CD14-positive monocyte (primary cell): ENCODE measurements around the gene CSMD2. TPM values are rescaled to one million over a fixed set of nuclear protein-coding genes. Genes with fewer than 3 reads are reported as not detected.

Experiments used
- DNase-seq, 3 donors: peaks; one replicate each; pipeline ENCODE4 v3.0.0-alpha.2; 2011 to 2022
- H2AFZ ChIP-seq: 2 replicates; pipeline ENCODE4 v1.6.0; 2012; ENCODE audit warnings: mild to moderate bottlenecking, low read depth, low read length, inconsistent platforms; ENCODE audit not compliant: insufficient read depth, poor library complexity, severe bottlenecking
- H3K27ac ChIP-seq, 2 donors: 1 replicate in 1 of 2; 2 replicates in 1 of 2; pipeline ENCODE4 v1.5.1; 2012 to 2013; ENCODE audit warnings: low read length in 2 of 2, control low read depth in 1 of 2, inconsistent platforms in 1 of 2, low read depth in 1 of 2, mild to moderate bottlenecking in 1 of 2
- H3K27me3 ChIP-seq, 2 donors: one replicate each; pipeline versions ENCODE4 v1.6.0 to v1.6.1; 2011 to 2013; ENCODE audit warnings: low read length in 2 of 2; ENCODE audit not compliant: control insufficient read depth in 2 of 2, insufficient read depth in 2 of 2
- H3K36me3 ChIP-seq, 2 donors: replicated peaks in 1 of 2; 1 replicate in 1 of 2; 2 replicates in 1 of 2; pipeline versions ENCODE4 v1.5.1 to v1.6.1; 2012 to 2013; ENCODE audit warnings: low read length in 2 of 2, control low read depth in 1 of 2, inconsistent platforms in 1 of 2, mild to moderate bottlenecking in 1 of 2; ENCODE audit not compliant: insufficient read depth in 2 of 2, control insufficient read depth in 1 of 2
- H3K4me1 ChIP-seq, 2 donors: 1 replicate in 1 of 2; 2 replicates in 1 of 2; pipeline versions ENCODE4 v1.5.1 to v1.6.1; 2012 to 2013; ENCODE audit warnings: low read length in 2 of 2, control low read depth in 1 of 2, inconsistent platforms in 1 of 2, mild to moderate bottlenecking in 1 of 2, moderate library complexity in 1 of 2; ENCODE audit not compliant: insufficient read depth in 2 of 2, control insufficient read depth in 1 of 2
- H3K4me2 ChIP-seq: replicated peaks from 2 replicates; pipeline ENCODE3; 2012; ENCODE audit warnings: low read length, moderate library complexity, mild to moderate bottlenecking; ENCODE audit not compliant: poor library complexity, severe bottlenecking; ENCODE audit errors: extremely low read depth
- H3K4me3 ChIP-seq, 3 experiments: fragments of 200-600 bp in 1 of 3; sonication (generic) in 1 of 3; replicated peaks in 1 of 3; 1 replicate in 2 of 3; 2 replicates in 1 of 3; pipeline ENCODE4 v1.5.1; 2011 to 2013; ENCODE audit warnings: low read length in 3 of 3, mild to moderate bottlenecking in 3 of 3, control low read depth in 2 of 3, low read depth in 2 of 3, inconsistent platforms in 1 of 3, moderate library complexity in 1 of 3
- H3K79me2 ChIP-seq: 2 replicates; pipeline ENCODE4 v1.6.0; 2012; ENCODE audit warnings: mild to moderate bottlenecking, control low read depth, inconsistent platforms, low read length, moderate library complexity; ENCODE audit not compliant: insufficient read depth
- H3K9ac ChIP-seq: 2 replicates; pipeline ENCODE4 v1.6.0; 2017; ENCODE audit warnings: low read length, mild to moderate bottlenecking; ENCODE audit not compliant: insufficient read depth, poor library complexity, severe bottlenecking
- H3K9me3 ChIP-seq, 2 donors: replicated peaks in 1 of 2; 1 replicate in 1 of 2; 2 replicates in 1 of 2; pipeline versions ENCODE4 v1.5.1 to v1.6.1; 2012 to 2013; ENCODE audit warnings: low read length in 2 of 2, control low read depth in 1 of 2; ENCODE audit not compliant: control insufficient read depth in 1 of 2, insufficient read depth in 1 of 2
- H4K20me1 ChIP-seq: 2 replicates; pipeline ENCODE4 v1.6.0; 2012; ENCODE audit warnings: mild to moderate bottlenecking, low read length, control low read depth, moderate library complexity; ENCODE audit not compliant: insufficient read depth
- H3K27ac Mint-ChIP-seq, 7 donors: one replicate each; pipeline ENCODE4 v1.8.0; 2020; ENCODE audit warnings: mild to moderate bottlenecking in 7 of 7, mixed read lengths in 7 of 7, moderate library complexity in 6 of 7, inconsistent platforms in 2 of 7
- H3K27me3 Mint-ChIP-seq, 3 donors: one replicate each; pipeline ENCODE4 v1.8.0; 2021 to 2022; ENCODE audit warnings: low read depth in 3 of 3, mild to moderate bottlenecking in 3 of 3, mixed read lengths in 3 of 3, moderate library complexity in 3 of 3, inconsistent platforms in 1 of 3
- H3K36me3 Mint-ChIP-seq, 2 donors: one replicate each; pipeline ENCODE4 v1.8.0; 2020; ENCODE audit warnings: mixed read lengths in 2 of 2, inconsistent platforms in 1 of 2, mild to moderate bottlenecking in 1 of 2
- H3K4me1 Mint-ChIP-seq: one replicate; pipeline ENCODE4 v1.8.0; 2020; ENCODE audit warnings: mild to moderate bottlenecking, mixed read lengths
- H3K4me3 Mint-ChIP-seq, 2 donors: one replicate each; pipeline ENCODE4 v1.8.0; 2020; ENCODE audit warnings: mild to moderate bottlenecking in 2 of 2, mixed read lengths in 2 of 2, moderate library complexity in 1 of 2
- H3K9me3 Mint-ChIP-seq, 7 donors: one replicate each; pipeline ENCODE4 v1.8.0; 2020 to 2022; ENCODE audit warnings: mixed read lengths in 7 of 7, mild to moderate bottlenecking in 6 of 7, moderate library complexity in 6 of 7, inconsistent platforms in 2 of 7
- CTCF ChIP-seq: fragments of 200-600 bp; IDR thresholded peaks from one replicate; pipeline ENCODE4 v1.8.0; 2022; ENCODE audit warnings: antibody characterized with exemption, mild to moderate bottlenecking
- WGBS: methylation state at CpG from one replicate; pipeline ENCODE4 v1.1.5; 2013; ENCODE audit warnings: missing lambda C conversion rate; ENCODE audit not compliant: insufficient coverage; 5-methylcytosine and 5-hydroxymethylcytosine counted together
- intact Hi-C, 2 donors: fragments of 100-400 bp; cut with micrococcal nuclease; formaldehyde crosslinking; loops; one replicate each; pipeline versions ENCODE4 v1.15.0 to v1.15.1; 2023
- polyA plus RNA-seq, 3 donors: library from polyadenylated mRNA; depleted of rRNA in 1 of 3; unstranded in 2 of 3; stranded (reverse) in 1 of 3; fragments of 300-500 nt in 2 of 3; fragments of >200 nt in 1 of 3; fragmentation: Illumina TruSeq in 2 of 3; gene quantifications; 1 replicate in 2 of 3; 2 replicates in 1 of 3; pipeline ENCODE4 v1.2.3, GENCODE V29; 2012 to 2021

Gene CSMD2
- polyA plus RNA-seq, 3 donors, result 0.04 TPM; not detected in 2

GRCh38 chr1:33824321-33824720 is 340.7 kb downstream of the CSMD2 start:
- no peak for TF ChIP-seq CTCF
- Histone ChIP-seq H3K4me2 (no peak overlapping the region), H2AFZ (no peak overlapping the region), H3K9ac (no peak overlapping the region), H3K27ac (no peak overlapping the region), H3K9me3 (peaks cover 11 to 12% of the 10 kb centered on the region in 2 donors), H4K20me1 (no peaks in the 10 kb centered on the region), H3K4me1 (no peaks in the 10 kb centered on the region), H3K4me3 (no peak overlapping the region), H3K79me2 (no peaks in the 10 kb centered on the region), H3K36me3 (no peaks in the 10 kb centered on the region), H3K27me3 (no peaks in the 10 kb centered on the region)
- no peak overlapping the region for H3K27ac Mint-ChIP-seq
- 100% methylated on average over 2 of the region's 6 CpGs for WGBS
- H3K4me3 Mint-ChIP-seq, result no peak overlapping the region
- no peaks in the 10 kb centered on the region for H3K36me3 Mint-ChIP-seq
- DNase-seq, result no peak
- peaks cover 1 to 44% (median 8%) of the 10 kb centered on the region in 7 donors for H3K9me3 Mint-ChIP-seq
- intact Hi-C loops, result no loop called here
- no peaks in the 10 kb centered on the region for H3K4me1 Mint-ChIP-seq
- H3K27me3 Mint-ChIP-seq, result peaks cover 1 to 9% (median 2%) of the 10 kb centered on the region in 3 donors

- Mint-ChIP-seq H3K4me3 (no peak overlapping the region), H3K36me3 (no peaks in the 10 kb centered on the region), H3K27ac (no peak overlapping the region), H3K4me1 (no peaks in the 10 kb centered on the region), H3K27me3 (peaks cover 1 to 9% (median 2%) of the 10 kb centered on the region in 3 donors), H3K9me3 (peaks cover 0 to 39% (median 6%) of the 10 kb centered on the region in 7 donors)
- H3K4me3 ChIP-seq, result no peak overlapping the region
- H3K9ac ChIP-seq, result no peak overlapping the region
- DNase-seq, result no peak
- no peaks in the 10 kb centered on the region for H3K27me3 ChIP-seq
- intact Hi-C loops, result no loop called here
- TF ChIP-seq CTCF, result no peak
- no peak overlapping the region for H3K27ac ChIP-seq
- H3K4me2 ChIP-seq, result no peak overlapping the region
- no peaks in the 10 kb centered on the region for H3K79me2 ChIP-seq
- no peak overlapping the region for H2AFZ ChIP-seq
- no peaks in the 10 kb centered on the region for H3K4me1 ChIP-seq
- H3K9me3 ChIP-seq, result peaks cover 9 to 11% of the 10 kb centered on the region in 2 donors
- H4K20me1 ChIP-seq, result no peaks in the 10 kb centered on the region
- no peaks in the 10 kb centered on the region for H3K36me3 ChIP-seq
- WGBS, result 100% methylated on average over 1 of the region's 1 CpG
Observed at GRCh38 chr1:33823830-33824229, 341.2 kb downstream of the CSMD2 start.
